ENCODE measurements around the gene P2RY12.

- TF ChIP-seq, protein P1, sequence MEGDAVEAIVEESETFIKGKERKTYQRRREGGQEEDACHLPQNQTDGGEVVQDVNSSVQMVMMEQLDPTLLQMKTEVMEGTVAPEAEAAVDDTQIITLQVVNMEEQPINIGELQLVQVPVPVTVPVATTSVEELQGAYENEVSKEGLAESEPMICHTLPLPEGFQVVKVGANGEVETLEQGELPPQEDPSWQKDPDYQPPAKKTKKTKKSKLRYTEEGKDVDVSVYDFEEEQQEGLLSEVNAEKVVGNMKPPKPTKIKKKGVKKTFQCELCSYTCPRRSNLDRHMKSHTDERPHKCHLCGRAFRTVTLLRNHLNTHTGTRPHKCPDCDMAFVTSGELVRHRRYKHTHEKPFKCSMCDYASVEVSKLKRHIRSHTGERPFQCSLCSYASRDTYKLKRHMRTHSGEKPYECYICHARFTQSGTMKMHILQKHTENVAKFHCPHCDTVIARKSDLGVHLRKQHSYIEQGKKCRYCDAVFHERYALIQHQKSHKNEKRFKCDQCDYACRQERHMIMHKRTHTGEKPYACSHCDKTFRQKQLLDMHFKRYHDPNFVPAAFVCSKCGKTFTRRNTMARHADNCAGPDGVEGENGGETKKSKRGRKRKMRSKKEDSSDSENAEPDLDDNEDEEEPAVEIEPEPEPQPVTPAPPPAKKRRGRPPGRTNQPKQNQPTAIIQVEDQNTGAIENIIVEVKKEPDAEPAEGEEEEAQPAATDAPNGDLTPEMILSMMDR (IDR thresholded peaks at IDR 0.05; ENCODE audit: borderline replicate concordance, extremely low read depth, low read length, poor library complexity, severe bottlenecking): no peak
- TF ChIP-seq EZH2 (IDR thresholded peaks at IDR 0.05; ENCODE audit: borderline replicate concordance, low read depth, low read length, severe bottlenecking): no peak
Measured at GRCh38 chr3:151314593-151314992, 70.0 kb downstream of the P2RY12 start.

All from DND-41 (cell line).